ENCODE measurements around the gene GPRC5B. TPM values are rescaled to one million over a fixed set of nuclear protein-coding genes. Genes with fewer than 3 reads are reported as not detected.

GPRC5B gene
- total RNA-seq, 1 experiment from 2014 or later, result 62.0 TPM

DNA sequence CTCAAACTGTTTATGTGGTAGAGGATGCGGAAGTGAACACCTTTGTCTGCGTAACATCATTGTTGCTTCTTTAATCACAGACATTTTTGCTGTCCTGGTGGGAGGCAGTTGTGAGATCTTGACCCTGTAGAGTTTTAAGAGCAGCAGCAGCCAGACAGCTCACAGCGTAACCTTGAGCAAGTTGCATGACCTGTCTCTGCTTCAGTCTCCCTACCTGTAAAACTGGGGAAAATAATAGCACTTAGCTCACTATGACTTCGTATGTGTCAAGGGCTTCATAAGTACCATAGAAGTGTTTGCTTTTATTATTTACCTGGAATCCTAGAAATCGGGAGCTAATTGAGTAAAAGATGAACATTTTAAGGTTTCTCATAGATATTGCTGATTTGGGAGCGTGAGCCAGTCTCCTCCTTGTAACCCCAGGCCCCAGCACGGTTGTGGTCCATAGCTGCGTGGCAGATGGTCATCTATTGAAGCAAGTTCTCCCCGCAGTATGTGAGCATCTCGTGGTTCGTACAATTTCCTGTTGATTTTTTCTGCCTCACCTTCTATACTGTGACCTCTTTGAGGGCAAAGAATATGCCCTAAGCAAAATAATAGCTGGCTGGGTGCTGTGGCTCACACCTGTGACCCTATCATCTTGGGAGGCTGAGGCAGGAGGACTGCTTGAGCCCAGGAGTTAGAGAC is 34.4 kb downstream of the GPRC5B start:
- no peak overlapping the region for H3K27ac ChIP-seq
- H3K9me2 ChIP-seq (ENCODE audit: insufficient read depth), result no peaks in the 10 kb centered on the region
- no peaks in the 10 kb centered on the region for H3K27me3 ChIP-seq (ENCODE audit: insufficient read depth, low read depth)
- no peaks in the 10 kb centered on the region for H3K4me1 ChIP-seq (replicated peaks; ENCODE audit: insufficient read depth)
- CTCF ChIA-PET, result no interaction called here
- no peaks in the 10 kb centered on the region for H4K20me1 ChIP-seq (ENCODE audit: insufficient read depth)
- DNase-seq, result no peak
- H3K4me3 ChIP-seq, result no peak overlapping the region
- no peaks in the 10 kb centered on the region for H3K79me2 ChIP-seq (ENCODE audit: low read depth)
- no TSS peak for BruUV-seq (replicated peaks)
- H3K9me3 ChIP-seq (ENCODE audit: insufficient read depth, low read depth), result no peaks in the 10 kb centered on the region
- no peaks in the 10 kb centered on the region for H3K36me3 ChIP-seq (ENCODE audit: low read depth)
- H3F3A ChIP-seq (ENCODE audit: insufficient read depth, low read depth), result no peaks in the 10 kb centered on the region
- no peak overlapping the region for H3K4me2 ChIP-seq
- no peak overlapping the region for H2AFZ ChIP-seq
- POLR2A ChIA-PET (ENCODE audit: unreplicated experiment), result no interaction called here
- no peak for TF ChIP-seq EZH2 (IDR thresholded peaks at IDR 0.05; ENCODE audit: low read depth)
- TF ChIP-seq, protein P1, sequence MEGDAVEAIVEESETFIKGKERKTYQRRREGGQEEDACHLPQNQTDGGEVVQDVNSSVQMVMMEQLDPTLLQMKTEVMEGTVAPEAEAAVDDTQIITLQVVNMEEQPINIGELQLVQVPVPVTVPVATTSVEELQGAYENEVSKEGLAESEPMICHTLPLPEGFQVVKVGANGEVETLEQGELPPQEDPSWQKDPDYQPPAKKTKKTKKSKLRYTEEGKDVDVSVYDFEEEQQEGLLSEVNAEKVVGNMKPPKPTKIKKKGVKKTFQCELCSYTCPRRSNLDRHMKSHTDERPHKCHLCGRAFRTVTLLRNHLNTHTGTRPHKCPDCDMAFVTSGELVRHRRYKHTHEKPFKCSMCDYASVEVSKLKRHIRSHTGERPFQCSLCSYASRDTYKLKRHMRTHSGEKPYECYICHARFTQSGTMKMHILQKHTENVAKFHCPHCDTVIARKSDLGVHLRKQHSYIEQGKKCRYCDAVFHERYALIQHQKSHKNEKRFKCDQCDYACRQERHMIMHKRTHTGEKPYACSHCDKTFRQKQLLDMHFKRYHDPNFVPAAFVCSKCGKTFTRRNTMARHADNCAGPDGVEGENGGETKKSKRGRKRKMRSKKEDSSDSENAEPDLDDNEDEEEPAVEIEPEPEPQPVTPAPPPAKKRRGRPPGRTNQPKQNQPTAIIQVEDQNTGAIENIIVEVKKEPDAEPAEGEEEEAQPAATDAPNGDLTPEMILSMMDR (conservative IDR thresholded peaks at IDR 0.05), result no peak
- intact Hi-C loops (cut with micrococcal nuclease; ENCODE audit: unreplicated experiment), result no loop called here

DNA sequence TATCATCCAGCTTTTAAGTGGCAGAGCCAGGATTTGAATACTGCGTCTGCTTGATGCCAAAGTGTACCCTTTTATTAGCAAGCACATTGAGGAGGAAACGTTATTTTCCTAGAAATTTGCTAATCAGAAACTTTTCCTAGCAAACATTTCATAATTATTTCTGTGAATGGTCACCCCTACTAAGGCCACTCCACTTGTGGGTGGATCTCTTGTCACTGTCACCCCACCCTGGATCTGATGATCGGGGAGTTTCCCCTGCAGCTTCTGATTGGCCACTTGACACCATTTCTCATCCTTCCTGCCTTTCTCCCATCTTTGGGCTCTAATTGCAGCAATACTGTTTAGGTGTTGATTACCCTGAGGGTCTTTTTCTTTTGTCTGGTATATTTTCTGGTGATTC is 35.9 kb downstream of the GPRC5B start:
- no peaks in the 10 kb centered on the region for H4K20me1 ChIP-seq (ENCODE audit: insufficient read depth)
- no peaks in the 10 kb centered on the region for H3K27me3 ChIP-seq (ENCODE audit: insufficient read depth, low read depth)
- H3K4me1 ChIP-seq (replicated peaks; ENCODE audit: insufficient read depth), result no peaks in the 10 kb centered on the region
- no peaks in the 10 kb centered on the region for H3K36me3 ChIP-seq (ENCODE audit: low read depth)
- DNase-seq, result no peak
- intact Hi-C loops (cut with micrococcal nuclease; ENCODE audit: unreplicated experiment), result no loop called here
- H3F3A ChIP-seq (ENCODE audit: insufficient read depth, low read depth), result 0 out of 2 replicates have a peak, but pooled peaks cover 4% of the 10 kb centered on the region
- H2AFZ ChIP-seq, result no peak overlapping the region
- CTCF ChIA-PET, result no interaction called here
- H3K9me3 ChIP-seq (ENCODE audit: insufficient read depth, low read depth), result no peaks in the 10 kb centered on the region
- no peak overlapping the region for H3K4me3 ChIP-seq
- H3K27ac ChIP-seq, result no peak overlapping the region
- TF ChIP-seq, protein P1 (conservative IDR thresholded peaks at IDR 0.05), result no peak
- TF ChIP-seq EZH2 (IDR thresholded peaks at IDR 0.05; ENCODE audit: low read depth), result no peak
- no peaks in the 10 kb centered on the region for H3K9me2 ChIP-seq (ENCODE audit: insufficient read depth)
- POLR2A ChIA-PET (ENCODE audit: unreplicated experiment), result no interaction called here
- H3K4me2 ChIP-seq, result no peak overlapping the region
- BruUV-seq (replicated peaks), result no TSS peak
- no peaks in the 10 kb centered on the region for H3K79me2 ChIP-seq (ENCODE audit: low read depth)

DNA sequence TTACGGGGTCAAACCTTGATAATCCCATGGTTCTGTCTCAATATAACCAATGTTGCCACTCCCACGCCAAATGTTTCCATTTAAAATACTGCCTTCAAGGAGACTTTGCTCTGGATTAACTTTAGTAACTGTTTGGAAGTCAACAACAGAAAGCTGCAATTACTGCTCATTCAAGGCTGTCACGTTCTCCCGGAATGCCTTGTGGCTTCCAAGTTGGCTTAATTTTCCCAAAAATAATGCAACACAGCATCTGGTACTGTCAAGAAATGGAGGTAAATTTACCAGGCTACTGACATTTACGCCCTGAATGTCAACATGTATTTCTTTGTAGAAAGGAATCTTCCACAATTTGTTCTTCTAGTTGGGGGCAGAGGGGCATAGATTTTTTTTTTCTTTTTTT is 38.2 kb downstream of the GPRC5B start:
- Histone ChIP-seq H4K20me1 (ENCODE audit: insufficient read depth) (no peaks in the 10 kb centered on the region), H3K4me1 (replicated peaks; ENCODE audit: insufficient read depth) (no peaks in the 10 kb centered on the region), H2AFZ (no peak overlapping the region), H3K27me3 (ENCODE audit: insufficient read depth, low read depth) (no peaks in the 10 kb centered on the region), H3K27ac (no peak overlapping the region), H3F3A (ENCODE audit: insufficient read depth, low read depth) (0 out of 2 replicates have a peak, but pooled peaks cover 4% of the 10 kb centered on the region), H3K9me3 (ENCODE audit: insufficient read depth, low read depth) (no peaks in the 10 kb centered on the region), H3K4me2 (no peak overlapping the region), H3K79me2 (ENCODE audit: low read depth) (no peaks in the 10 kb centered on the region), H3K36me3 (ENCODE audit: low read depth) (no peaks in the 10 kb centered on the region), H3K4me3 (no peak overlapping the region), H3K9me2 (ENCODE audit: insufficient read depth) (no peaks in the 10 kb centered on the region)
- no peak for TF ChIP-seq EZH2 (IDR thresholded peaks at IDR 0.05; ENCODE audit: low read depth)
- TF ChIP-seq, protein P1 (conservative IDR thresholded peaks at IDR 0.05), result no peak
- no peak for DNase-seq
- intact Hi-C loops (cut with micrococcal nuclease; ENCODE audit: unreplicated experiment), result no loop called here
- ChIA-PET CTCF (no interaction called here), POLR2A (ENCODE audit: unreplicated experiment) (no interaction called here)
- BruUV-seq (replicated peaks), result no TSS peak

Measured in PC-9 (cell line).